Psoas muscle (tissue), 8 donors: ENCODE data around the gene CPT1C. TPM values are rescaled to one million over a fixed set of nuclear protein-coding genes. Genes with fewer than 3 reads are reported as not detected.

Experiments
- ATAC-seq, 4 donors: fragments of 200-7000 bp; cut with Tn5 transposase; one replicate each; pipeline ENCODE4 v1.9.1; 2020; ENCODE audit warnings: moderate library complexity in 3 of 4, mild to moderate bottlenecking in 2 of 4
- DNase-seq, 2 donors: peaks; one replicate each; pipeline ENCODE4 v3.0.0-alpha.2; 2020
- H3K27ac ChIP-seq: fragments of 200-600 bp; one replicate; pipeline ENCODE4 v1.8.0; 2022
- H3K27me3 ChIP-seq, 3 donors: fragments of 200-600 bp in 1 of 3; one replicate each; pipeline versions ENCODE4 v1.6.1 to v1.8.0; 2013 to 2022; ENCODE audit warnings: low read length in 2 of 3, mild to moderate bottlenecking in 2 of 3, moderate library complexity in 1 of 3; ENCODE audit not compliant: insufficient read depth in 3 of 3
- H3K36me3 ChIP-seq, 2 donors: fragments of 200-600 bp in 1 of 2; one replicate each; pipeline versions ENCODE4 v1.6.1 to v1.8.0; 2013 to 2022; ENCODE audit warnings: low read depth in 1 of 2, mild to moderate bottlenecking in 1 of 2, moderate library complexity in 1 of 2; ENCODE audit not compliant: insufficient read depth in 1 of 2
- H3K4me1 ChIP-seq: fragments of 200-600 bp; one replicate; pipeline ENCODE4 v1.8.0; 2022
- H3K4me3 ChIP-seq: fragments of 200-600 bp; one replicate; pipeline ENCODE4 v1.8.0; 2022; ENCODE audit warnings: mild to moderate bottlenecking
- H3K9me3 ChIP-seq: fragments of 200-600 bp; one replicate; pipeline ENCODE4 v1.8.0; 2022
- WGBS, 3 donors: extraction: QIAGEN DNeasy Blood & Tissue Kit; methylation state at CpG; one replicate each; pipeline versions ENCODE4 v1.1.6 to v1.1.7; 2013; 5-methylcytosine and 5-hydroxymethylcytosine counted together
- intact Hi-C, 2 donors: fragments of 100-400 bp; cut with DNase I; formaldehyde crosslinking; loops; one replicate each; pipeline versions ENCODE4 v1.11.0 to v1.14.2; 2022
- polyA plus RNA-seq, 3 donors: library from polyadenylated mRNA; stranded (reverse); fragments of 200-250 nt; gene quantifications; one replicate each; pipeline ENCODE4 v1.2.3, GENCODE V29; 2013
- total RNA-seq, 4 donors: library from RNA; stranded (reverse); fragmentation: NEBNext Ultra II Directional in 2 of 4; extraction: Animal tissue kit (Norgen Biotek cat#: 25700) in 2 of 4; gene quantifications; one replicate each; pipeline versions ENCODE4 v1.2.1 to v1.2.4, GENCODE V29; 2021 to 2023
- TF ChIP-seq, protein P1 (sequence below): fragments of 200-600 bp; IDR thresholded peaks from one replicate; pipeline ENCODE4 v1.8.0; 2022; ENCODE audit warnings: antibody characterized with exemption
- donor health status: healthy with polysubstance abuse.
- donor health status: DM: no; HTN: no; CAD: no; lungs with moderate emphysema.
- donor health status: Bipolar disorder and iron deficiency.
- donor health status: healthy.
- donor health status: DM: yes; HTN: yes; CAD: no.
- donor health status: DM: no; HTN: no; CAD: no.
- donor health status: DM: no; HTN: no; CAD: no.
- donor health status: DM: yes; HTN: yes; CAD: no.

Gene CPT1C
- total and polyA plus RNA-seq, 7 donors = 0.34 to 1.2 (median 0.79) TPM

DNA sequence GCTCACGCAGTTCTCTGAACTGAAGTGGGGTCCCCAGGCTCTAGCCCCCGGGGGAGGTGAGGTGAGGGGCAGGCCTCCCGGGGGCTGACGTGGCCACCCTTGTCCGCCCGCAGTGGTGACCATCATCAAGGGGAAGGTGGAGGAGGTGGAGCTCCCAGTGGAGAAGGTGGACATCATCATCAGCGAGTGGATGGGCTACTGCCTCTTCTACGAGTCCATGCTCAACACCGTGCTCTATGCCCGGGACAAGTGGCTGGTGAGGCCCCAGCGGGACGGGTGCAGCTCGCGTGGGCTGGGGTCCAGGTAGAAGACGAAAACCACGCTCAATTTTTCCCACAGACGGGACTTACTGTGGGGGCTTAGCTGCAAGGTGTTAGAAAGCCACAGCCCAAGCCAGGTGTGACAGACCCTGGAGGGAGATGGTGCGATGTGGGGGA, 7.1 kb upstream of the CPT1C start:
- no peak overlapping the region for H3K27ac ChIP-seq
- intact Hi-C loops = loop anchor here in 1 of 2 donors (5.0 to 10.0 kb wide), 2 partner anchors 78 to 121 kb away; partner anchors contain the start of gene TSKS
- no peaks in the 10 kb centered on the region for H3K9me3 ChIP-seq
- DNase-seq (no peak), ATAC-seq (no peak)
- H3K27me3 ChIP-seq = no peaks in the 10 kb centered on the region
- WGBS, 3 donors = 90 to 95% (median 92%) methylated on average over 18 of the region's 18 CpGs
- H3K4me3 ChIP-seq = no peak overlapping the region
- H3K4me1 ChIP-seq = peaks cover 23% of the 10 kb centered on the region
- H3K36me3 ChIP-seq = peaks cover 5 to 77% of the 10 kb centered on the region in 2 donors
- TF ChIP-seq, protein P1, sequence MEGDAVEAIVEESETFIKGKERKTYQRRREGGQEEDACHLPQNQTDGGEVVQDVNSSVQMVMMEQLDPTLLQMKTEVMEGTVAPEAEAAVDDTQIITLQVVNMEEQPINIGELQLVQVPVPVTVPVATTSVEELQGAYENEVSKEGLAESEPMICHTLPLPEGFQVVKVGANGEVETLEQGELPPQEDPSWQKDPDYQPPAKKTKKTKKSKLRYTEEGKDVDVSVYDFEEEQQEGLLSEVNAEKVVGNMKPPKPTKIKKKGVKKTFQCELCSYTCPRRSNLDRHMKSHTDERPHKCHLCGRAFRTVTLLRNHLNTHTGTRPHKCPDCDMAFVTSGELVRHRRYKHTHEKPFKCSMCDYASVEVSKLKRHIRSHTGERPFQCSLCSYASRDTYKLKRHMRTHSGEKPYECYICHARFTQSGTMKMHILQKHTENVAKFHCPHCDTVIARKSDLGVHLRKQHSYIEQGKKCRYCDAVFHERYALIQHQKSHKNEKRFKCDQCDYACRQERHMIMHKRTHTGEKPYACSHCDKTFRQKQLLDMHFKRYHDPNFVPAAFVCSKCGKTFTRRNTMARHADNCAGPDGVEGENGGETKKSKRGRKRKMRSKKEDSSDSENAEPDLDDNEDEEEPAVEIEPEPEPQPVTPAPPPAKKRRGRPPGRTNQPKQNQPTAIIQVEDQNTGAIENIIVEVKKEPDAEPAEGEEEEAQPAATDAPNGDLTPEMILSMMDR = no peak

DNA sequence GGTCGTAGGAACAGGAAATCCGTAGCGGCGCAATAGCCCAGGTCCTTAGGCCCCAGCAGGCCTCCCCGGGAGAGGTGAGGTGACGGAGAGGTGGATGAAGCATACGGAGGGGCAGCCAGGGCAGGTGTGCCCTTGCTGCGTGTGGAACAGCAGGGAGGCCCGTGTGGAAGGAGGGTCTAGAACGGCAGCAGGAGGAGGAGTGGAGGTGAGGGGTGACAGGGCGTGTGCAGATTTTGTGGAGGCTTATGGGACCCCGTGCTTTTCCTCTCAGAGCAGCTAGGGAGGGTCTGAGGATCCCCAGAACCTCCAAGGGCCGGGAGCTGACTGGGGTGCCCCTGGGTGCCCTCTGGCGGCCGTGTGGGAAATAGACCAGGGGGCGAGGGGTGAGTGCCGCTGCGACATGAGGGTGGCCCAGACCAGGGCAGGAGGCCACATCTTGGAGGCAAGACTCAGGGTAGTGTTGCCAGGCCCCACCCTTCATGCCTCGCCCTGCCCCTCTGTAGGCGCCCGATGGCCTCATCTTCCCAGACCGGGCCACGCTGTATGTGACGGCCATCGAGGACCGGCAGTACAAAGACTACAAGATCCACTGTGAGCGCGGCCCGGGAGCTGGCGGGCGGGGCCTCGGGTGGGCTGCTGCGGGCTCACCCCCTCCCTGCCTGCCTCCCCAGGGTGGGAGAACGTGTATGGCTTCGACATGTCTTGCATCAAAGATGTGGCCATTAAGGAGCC, 6.5 kb upstream of the CPT1C start:
- Histone ChIP-seq H3K4me1 (peaks cover 18% of the 10 kb centered on the region), H3K27me3 (peaks cover 0 to under 1% (median 0%) of the 10 kb centered on the region in 3 donors), H3K27ac (no peak overlapping the region), H3K9me3 (no peaks in the 10 kb centered on the region), H3K4me3 (no peak overlapping the region), H3K36me3 (peaks cover 5 to 77% of the 10 kb centered on the region in 2 donors)
- no peak for ATAC-seq
- 83 to 84% (median 84%) methylated on average over 32 to 35 of the region's 35 CpGs for WGBS, 3 donors
- TF ChIP-seq, protein P1 = peak; percentile 25
- peak in 1 of 2 donors; percentile 41 for DNase-seq
- intact Hi-C loops = loop anchor here in 1 of 2 donors (5.0 to 10.0 kb wide), 2 partner anchors 78 to 120 kb away; partner anchors contain the start of gene TSKS

DNA sequence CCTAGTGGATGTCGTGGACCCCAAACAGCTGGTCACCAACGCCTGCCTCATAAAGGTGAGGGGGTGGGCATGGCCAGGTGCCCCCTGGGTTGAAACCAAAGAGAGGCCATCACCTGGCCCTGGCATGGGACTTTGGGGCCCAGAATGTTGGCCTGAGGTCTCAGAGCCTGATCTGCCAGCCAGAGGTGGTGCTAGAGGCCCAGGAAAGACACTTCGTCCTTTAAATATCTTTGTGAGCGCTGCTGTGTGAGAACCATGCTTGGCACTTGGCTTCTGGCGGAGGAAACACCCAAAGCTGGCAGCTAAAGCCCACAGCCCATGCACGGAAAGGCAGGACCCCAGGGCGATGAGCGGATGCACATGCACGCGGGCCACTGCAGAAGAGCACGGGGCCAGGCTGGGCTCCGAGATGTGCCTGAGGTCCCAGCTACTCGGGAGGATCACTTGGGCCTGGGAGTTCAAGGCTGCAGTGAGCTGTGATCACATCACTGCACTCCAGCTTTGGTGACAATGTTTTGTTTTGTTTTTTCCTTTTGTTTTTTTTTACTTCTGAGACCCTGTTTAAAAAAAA, 5.8 kb upstream of the CPT1C start:
- Histone ChIP-seq H3K4me3 (no peak overlapping the region), H3K27me3 (peaks cover 0 to 5% (median 0%) of the 10 kb centered on the region in 3 donors), H3K36me3 (peaks cover 5 to 77% of the 10 kb centered on the region in 2 donors), H3K4me1 (peaks cover 24% of the 10 kb centered on the region), H3K9me3 (no peaks in the 10 kb centered on the region), H3K27ac (no peak overlapping the region)
- 68 to 76% (median 75%) methylated on average over 13 of the region's 13 CpGs for WGBS, 3 donors
- intact Hi-C loops = loop anchor here in 1 of 2 donors (5.0 to 10.0 kb wide), 2 partner anchors 77 to 120 kb away; partner anchors contain the start of gene TSKS
- ATAC-seq (no peak), DNase-seq (no peak)
- TF ChIP-seq, protein P1 = no peak

DNA sequence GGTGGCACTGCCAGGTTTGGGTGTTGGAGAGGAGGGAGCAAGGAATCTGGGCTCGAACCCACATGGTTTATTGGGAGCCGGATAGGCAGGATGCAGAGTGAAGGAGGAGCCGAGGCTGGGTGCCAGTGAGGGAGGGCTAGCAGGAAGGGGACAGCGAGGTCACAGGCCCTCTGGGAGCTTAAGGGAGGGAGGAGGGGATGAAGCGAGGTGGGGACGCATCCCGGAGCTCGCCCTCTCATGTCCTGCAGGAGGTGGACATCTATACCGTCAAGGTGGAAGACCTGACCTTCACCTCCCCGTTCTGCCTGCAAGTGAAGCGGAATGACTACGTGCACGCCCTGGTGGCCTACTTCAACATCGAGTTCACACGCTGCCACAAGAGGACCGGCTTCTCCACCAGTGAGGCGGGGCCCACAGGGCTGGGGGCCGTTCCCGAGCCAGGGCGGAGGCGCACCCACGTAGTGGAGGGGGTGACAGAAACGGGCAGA, 5.0 kb upstream of the CPT1C start:
- intact Hi-C loops = loop anchor here in 1 of 2 donors (10.0 kb wide), 1 partner anchor 119 kb away; no protein-coding TSS in a partner anchor
- H3K27me3 ChIP-seq = peaks cover 0 to 13% (median 0%) of the 10 kb centered on the region in 3 donors
- ATAC-seq (no peak), DNase-seq (no peak)
- WGBS, 3 donors = 55 to 63% (median 57%) methylated on average over 23 of the region's 23 CpGs
- peaks cover 24% of the 10 kb centered on the region for H3K4me1 ChIP-seq
- TF ChIP-seq, protein P1 = no peak
- H3K4me3 ChIP-seq = no peak overlapping the region
- peaks cover 5 to 71% of the 10 kb centered on the region in 2 donors for H3K36me3 ChIP-seq
- H3K27ac ChIP-seq = no peak overlapping the region
- no peaks in the 10 kb centered on the region for H3K9me3 ChIP-seq
